ENCODE measurements around the gene RIC8A. TPM values are rescaled to one million over a fixed set of nuclear protein-coding genes. Genes with fewer than 3 reads are reported as not detected.

RIC8A gene
- total RNA-seq, 2 donors from 2014 or later: 69.3 to 112 TPM

- intact Hi-C loops (cut with DNase I): no loop called here
- H3K27ac ChIP-seq: no peak overlapping the region
Observed at GRCh38 chr11:211295-211694, 3.8 kb downstream of the RIC8A start.

GRCh38 chr11:211741-212140 lies 4.2 kb downstream of the RIC8A start:
- TF ChIP-seq, protein P1, sequence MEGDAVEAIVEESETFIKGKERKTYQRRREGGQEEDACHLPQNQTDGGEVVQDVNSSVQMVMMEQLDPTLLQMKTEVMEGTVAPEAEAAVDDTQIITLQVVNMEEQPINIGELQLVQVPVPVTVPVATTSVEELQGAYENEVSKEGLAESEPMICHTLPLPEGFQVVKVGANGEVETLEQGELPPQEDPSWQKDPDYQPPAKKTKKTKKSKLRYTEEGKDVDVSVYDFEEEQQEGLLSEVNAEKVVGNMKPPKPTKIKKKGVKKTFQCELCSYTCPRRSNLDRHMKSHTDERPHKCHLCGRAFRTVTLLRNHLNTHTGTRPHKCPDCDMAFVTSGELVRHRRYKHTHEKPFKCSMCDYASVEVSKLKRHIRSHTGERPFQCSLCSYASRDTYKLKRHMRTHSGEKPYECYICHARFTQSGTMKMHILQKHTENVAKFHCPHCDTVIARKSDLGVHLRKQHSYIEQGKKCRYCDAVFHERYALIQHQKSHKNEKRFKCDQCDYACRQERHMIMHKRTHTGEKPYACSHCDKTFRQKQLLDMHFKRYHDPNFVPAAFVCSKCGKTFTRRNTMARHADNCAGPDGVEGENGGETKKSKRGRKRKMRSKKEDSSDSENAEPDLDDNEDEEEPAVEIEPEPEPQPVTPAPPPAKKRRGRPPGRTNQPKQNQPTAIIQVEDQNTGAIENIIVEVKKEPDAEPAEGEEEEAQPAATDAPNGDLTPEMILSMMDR (IDR thresholded peaks at IDR 0.05): no peak
- H3K4me1 ChIP-seq: peaks cover 13% of the 10 kb centered on the region
- no peak overlapping the region for H3K4me3 ChIP-seq
- H3K9ac ChIP-seq (ENCODE audit: low read depth in 2 of 2, low read length in 2 of 2): no peak overlapping the region
- no peaks in the 10 kb centered on the region for H3K9me3 ChIP-seq
- peaks cover 26% of the 10 kb centered on the region for H3K36me3 ChIP-seq
- H3K27ac ChIP-seq: no peak overlapping the region
- intact Hi-C loops (cut with DNase I): no loop called here
- H3K27me3 ChIP-seq: no peaks in the 10 kb centered on the region
- DNase-seq: no peak

More at GRCh38 chr11:211295-211694, 3.8 kb downstream of the RIC8A start:
- no peaks in the 10 kb centered on the region for H3K27me3 ChIP-seq
- peaks cover 26% of the 10 kb centered on the region for H3K36me3 ChIP-seq
- H3K9me3 ChIP-seq: no peaks in the 10 kb centered on the region
- no peak overlapping the region for H3K9ac ChIP-seq (ENCODE audit: low read depth in 2 of 2, low read length in 2 of 2)
- TF ChIP-seq, protein P1 (IDR thresholded peaks at IDR 0.05): no peak
- H3K4me1 ChIP-seq: peaks cover 13% of the 10 kb centered on the region
- no peak for DNase-seq
- H3K4me3 ChIP-seq: no peak overlapping the region

GRCh38 chr11:212150-213100 lies 4.9 kb downstream of the RIC8A start:
- H3K27me3 ChIP-seq: no peaks in the 10 kb centered on the region
- peaks cover 13% of the 10 kb centered on the region for H3K4me1 ChIP-seq
- no peak for DNase-seq
- TF ChIP-seq, protein P1 (IDR thresholded peaks at IDR 0.05): no peak
- peaks cover 26% of the 10 kb centered on the region for H3K36me3 ChIP-seq
- intact Hi-C loops (cut with DNase I): no loop called here
- H3K27ac ChIP-seq: no peak overlapping the region
- H3K9me3 ChIP-seq: no peaks in the 10 kb centered on the region
- H3K4me3 ChIP-seq: no peak overlapping the region
- no peak overlapping the region for H3K9ac ChIP-seq (ENCODE audit: low read depth in 2 of 2, low read length in 2 of 2)

DNA sequence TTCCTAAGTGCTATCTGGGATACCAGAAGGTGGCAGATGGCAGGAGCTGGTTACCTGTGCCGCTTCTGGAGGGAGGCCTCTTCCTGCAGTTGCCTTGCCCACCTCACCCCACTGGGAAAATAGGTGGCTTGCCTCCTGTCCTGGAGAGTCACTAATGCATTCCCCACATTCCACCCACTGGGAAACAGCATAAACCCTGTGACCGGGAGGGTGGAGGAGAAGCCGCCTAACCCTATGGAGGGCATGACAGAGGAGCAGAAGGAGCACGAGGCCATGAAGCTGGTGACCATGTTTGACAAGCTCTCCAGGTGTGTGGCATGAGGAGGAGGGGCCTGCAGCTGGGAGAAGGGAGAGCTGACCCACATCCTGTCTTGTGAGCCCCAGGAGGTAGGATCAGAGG lies 5.6 kb downstream of the RIC8A start:
- no peak overlapping the region for H3K4me3 ChIP-seq
- H3K9me3 ChIP-seq: no peaks in the 10 kb centered on the region
- no peaks in the 10 kb centered on the region for H3K27me3 ChIP-seq
- TF ChIP-seq, protein P1 (IDR thresholded peaks at IDR 0.05): no peak
- intact Hi-C loops (cut with DNase I): no loop called here
- peaks cover 13% of the 10 kb centered on the region for H3K4me1 ChIP-seq
- H3K9ac ChIP-seq (ENCODE audit: low read depth in 2 of 2, low read length in 2 of 2): no peak overlapping the region
- H3K36me3 ChIP-seq: peaks cover 26% of the 10 kb centered on the region
- DNase-seq: no peak
- H3K27ac ChIP-seq: no peak overlapping the region

DNA sequence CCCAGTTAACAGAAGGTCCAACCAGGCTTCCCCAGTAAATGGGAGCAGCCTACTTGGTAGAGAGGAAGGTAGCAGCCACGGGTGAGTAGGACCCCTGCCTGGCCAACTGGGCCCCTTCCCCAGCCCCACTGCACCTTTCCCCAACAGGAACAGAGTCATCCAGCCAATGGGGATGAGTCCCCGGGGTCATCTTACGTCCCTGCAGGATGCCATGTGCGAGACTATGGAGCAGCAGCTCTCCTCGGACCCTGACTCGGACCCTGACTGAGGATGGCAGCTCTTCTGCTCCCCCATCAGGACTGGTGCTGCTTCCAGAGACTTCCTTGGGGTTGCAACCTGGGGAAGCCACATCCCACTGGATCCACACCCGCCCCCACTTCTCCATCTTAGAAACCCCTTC lies 6.6 kb downstream of the RIC8A start:
- TF ChIP-seq, protein P1 (IDR thresholded peaks at IDR 0.05): no peak
- Histone ChIP-seq H3K36me3 (peaks cover 26% of the 10 kb centered on the region), H3K9me3 (no peaks in the 10 kb centered on the region), H3K27ac (no peak overlapping the region), H3K4me3 (no peak overlapping the region), H3K4me1 (peaks cover 13% of the 10 kb centered on the region), H3K27me3 (no peaks in the 10 kb centered on the region), H3K9ac (ENCODE audit: low read depth in 2 of 2, low read length in 2 of 2) (no peak overlapping the region)
- intact Hi-C loops (cut with DNase I): no loop called here
- no peak for DNase-seq

All from colonic mucosa (tissue), 4 donors.